Stimulated activated naive B cell treated with anti-CD40 and anti-IgM and Interleukin-4, amounts not matched to agents 10 μg/mL and 1 μg/mL and 100 μg/mL, for 72 hours (primary cell): ENCODE measurements around the gene RNF141.

ENCODE experiments used
- ATAC-seq, 2 donors: fragments of 150-1000 bp; cut with Tn5 transposase; replicated peaks; 2 replicates each; pipeline ENCODE4 v1.10.0; 2021; ENCODE audit warnings: moderate library complexity in 1 of 2
- DNase-seq: peaks from one replicate; pipeline ENCODE4 v3.0.0; 2021
- H3K27ac Mint-ChIP-seq: one replicate; pipeline ENCODE4 v1.8.0; 2022; ENCODE audit warnings: mild to moderate bottlenecking, mixed read lengths
- H3K27me3 Mint-ChIP-seq, 2 donors: one replicate each; pipeline ENCODE4 v1.8.0; 2022; ENCODE audit warnings: mixed read lengths in 2 of 2
- H3K36me3 Mint-ChIP-seq, 2 donors: one replicate each; pipeline ENCODE4 v1.8.0; 2022; ENCODE audit warnings: mixed read lengths in 2 of 2, mild to moderate bottlenecking in 1 of 2
- H3K4me1 Mint-ChIP-seq, 2 donors: one replicate each; pipeline ENCODE4 v1.8.0; 2022; ENCODE audit warnings: mixed read lengths in 2 of 2, mild to moderate bottlenecking in 1 of 2
- H3K4me3 Mint-ChIP-seq, 2 donors: one replicate each; pipeline ENCODE4 v1.8.0; 2022; ENCODE audit warnings: mild to moderate bottlenecking in 2 of 2, mixed read lengths in 2 of 2, moderate library complexity in 1 of 2
- H3K9me3 Mint-ChIP-seq, 2 donors: one replicate each; pipeline ENCODE4 v1.8.0; 2022; ENCODE audit warnings: mixed read lengths in 2 of 2, mild to moderate bottlenecking in 1 of 2

The RNF141 gene

DNA sequence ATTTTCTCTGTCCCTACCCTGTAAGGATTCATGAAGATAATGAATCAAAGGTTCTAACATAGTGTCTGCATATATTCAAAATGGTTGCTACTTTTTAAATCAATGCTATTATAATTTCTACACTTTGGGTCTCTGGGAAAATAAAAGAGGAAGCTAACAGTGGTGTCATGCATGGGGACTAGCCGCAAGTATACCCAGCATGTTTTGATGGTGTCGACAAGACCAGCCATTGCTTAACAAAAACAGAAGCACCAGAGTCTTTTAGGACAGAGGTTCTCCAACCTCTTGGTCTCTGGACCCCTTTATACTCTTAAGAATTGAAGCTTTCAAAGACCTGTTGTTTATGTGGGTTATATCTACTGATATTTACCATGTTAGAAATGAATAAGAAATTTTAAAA is 37.8 kb downstream of the RNF141 start:
- Mint-ChIP-seq H3K9me3 (no peaks in the 10 kb centered on the region), H3K27me3 (no peaks in the 10 kb centered on the region), H3K27ac (peak overlapping the region; percentile 78), H3K4me3 (no peak overlapping the region), H3K36me3 (peaks cover 54 to 60% of the 10 kb centered on the region in 2 donors), H3K4me1 (peaks cover 16 to 22% of the 10 kb centered on the region in 2 donors)
- no peak for DNase-seq
- ATAC-seq = peak; percentile 85 to 86

DNA sequence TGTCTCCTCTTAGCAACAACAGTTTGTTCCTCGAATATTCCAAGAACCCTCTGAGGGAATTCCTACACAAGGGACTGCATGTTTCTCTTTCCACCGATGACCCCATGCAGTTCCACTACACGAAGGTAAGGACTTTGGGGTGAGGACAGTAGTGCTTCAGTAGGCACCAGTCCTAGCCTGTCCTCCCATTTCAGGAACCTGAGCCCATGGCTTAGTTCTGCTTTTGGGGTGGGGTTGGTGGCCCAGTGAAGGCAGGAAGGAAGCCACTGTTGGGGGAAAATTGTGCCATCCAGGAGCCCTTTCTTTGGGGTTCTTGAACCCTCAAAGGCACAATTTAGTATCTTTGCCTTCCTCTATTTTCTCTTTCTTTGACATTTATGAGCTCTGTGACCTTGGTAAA is 38.2 kb downstream of the RNF141 start:
- H3K27me3 Mint-ChIP-seq = no peaks in the 10 kb centered on the region
- H3K4me1 Mint-ChIP-seq = peaks cover 16 to 26% of the 10 kb centered on the region in 2 donors
- H3K36me3 Mint-ChIP-seq = peaks cover 59 to 64% of the 10 kb centered on the region in 2 donors
- H3K9me3 Mint-ChIP-seq = no peaks in the 10 kb centered on the region
- no peak overlapping the region for H3K4me3 Mint-ChIP-seq
- ATAC-seq (peak; percentile 64 to 73), DNase-seq (no peak)
- H3K27ac Mint-ChIP-seq = peak overlapping the region; percentile 78

GRCh38 chr11:10502065-10502680 is 38.8 kb downstream of the RNF141 start:
- no peaks in the 10 kb centered on the region for H3K9me3 Mint-ChIP-seq
- H3K27ac Mint-ChIP-seq = peak overlapping the region; percentile 78
- peaks cover 16 to 26% of the 10 kb centered on the region in 2 donors for H3K4me1 Mint-ChIP-seq
- DNase-seq (no peak), ATAC-seq (no peak)
- H3K27me3 Mint-ChIP-seq = no peaks in the 10 kb centered on the region
- peaks cover 65 to 70% of the 10 kb centered on the region in 2 donors for H3K36me3 Mint-ChIP-seq
- no peak overlapping the region for H3K4me3 Mint-ChIP-seq

DNA sequence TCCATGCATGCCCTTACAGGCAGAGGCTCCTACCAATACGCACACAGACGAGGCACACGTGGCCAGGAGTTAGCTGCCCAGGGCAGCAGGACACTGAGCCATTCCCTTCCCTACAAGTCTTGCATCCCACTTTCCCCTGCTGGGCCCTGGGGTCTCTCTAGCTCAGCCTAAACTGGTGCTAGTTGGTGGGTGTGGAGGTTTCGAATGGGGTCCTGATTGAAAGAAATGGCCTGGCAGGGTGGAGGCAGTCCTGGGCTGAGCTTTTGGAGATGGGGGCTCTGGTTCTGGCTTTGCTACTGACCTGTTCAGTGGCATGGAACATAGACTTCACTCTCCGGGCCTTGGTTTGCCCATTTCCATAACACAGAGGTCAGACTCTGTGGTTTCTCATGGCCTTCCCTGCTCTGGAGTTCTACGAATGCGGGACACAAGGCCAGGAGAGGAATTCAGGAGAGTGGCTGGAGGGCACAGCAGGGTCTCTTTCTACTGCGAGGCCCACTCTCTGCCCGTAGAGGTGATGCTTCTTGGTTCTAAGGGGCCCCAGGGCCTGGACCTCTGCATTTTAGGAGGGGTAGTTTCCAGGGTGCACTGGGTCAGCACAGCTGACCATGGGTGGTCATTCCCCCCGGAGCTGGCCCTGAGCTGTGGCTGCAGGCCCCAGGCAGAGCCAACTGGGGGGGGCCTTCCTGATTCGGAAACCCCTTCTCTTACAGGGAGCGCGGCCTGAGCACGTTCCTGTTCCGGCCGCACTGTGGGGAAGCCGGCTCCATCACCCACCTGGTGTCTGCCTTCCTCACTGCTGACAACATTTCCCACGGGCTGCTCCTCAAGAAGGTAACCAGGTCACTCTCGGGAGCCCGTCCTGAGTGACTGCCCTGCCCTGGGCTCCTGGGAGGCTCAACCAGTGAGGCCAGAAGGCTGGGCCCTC is 40.0 kb downstream of the RNF141 start:
- ATAC-seq = no peak

DNA sequence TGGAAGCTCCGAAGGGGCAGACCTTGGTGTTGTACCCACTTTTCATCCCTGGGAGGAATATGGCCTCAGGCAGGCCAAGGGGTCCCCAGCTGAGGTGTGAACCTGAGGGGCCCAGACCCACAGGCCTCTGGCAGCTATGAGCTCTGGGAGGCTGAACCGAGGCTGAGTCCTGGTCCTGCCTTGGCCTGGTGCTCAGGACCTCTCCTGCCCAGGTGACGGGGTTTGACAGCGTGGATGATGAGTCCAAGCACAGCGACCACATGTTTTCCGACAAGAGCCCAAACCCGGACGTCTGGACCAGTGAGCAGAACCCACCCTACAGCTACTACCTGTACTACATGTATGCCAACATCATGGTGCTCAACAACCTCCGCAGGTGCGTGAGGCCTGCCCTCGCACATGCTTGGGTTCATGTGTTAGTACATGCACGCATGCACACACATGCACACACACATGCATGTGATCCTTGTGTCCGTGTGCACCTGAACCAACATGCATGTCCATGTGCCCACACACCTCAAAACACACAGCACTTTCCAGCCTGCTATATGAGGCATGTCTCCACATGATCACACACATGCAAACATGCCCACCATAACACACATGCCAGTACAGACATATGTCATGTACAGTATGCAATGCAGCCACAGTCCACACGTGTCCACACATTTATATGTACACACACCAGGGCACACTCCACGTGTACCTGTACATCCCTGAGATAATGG is 40.9 kb downstream of the RNF141 start:
- Mint-ChIP-seq H3K27ac (no peak overlapping the region), H3K4me3 (no peak overlapping the region), H3K36me3 (peaks cover 65 to 80% of the 10 kb centered on the region in 2 donors), H3K4me1 (peaks cover 16 to 26% of the 10 kb centered on the region in 2 donors), H3K27me3 (no peaks in the 10 kb centered on the region), H3K9me3 (no peaks in the 10 kb centered on the region)
- ATAC-seq (no peak), DNase-seq (no peak)

More for the DNA sequence above, 40.0 kb downstream of the RNF141 start:
- H3K9me3 Mint-ChIP-seq = no peaks in the 10 kb centered on the region
- no peaks in the 10 kb centered on the region for H3K27me3 Mint-ChIP-seq
- H3K4me1 Mint-ChIP-seq = peaks cover 16 to 26% of the 10 kb centered on the region in 2 donors
- no peak for DNase-seq
- no peak overlapping the region for H3K4me3 Mint-ChIP-seq
- H3K36me3 Mint-ChIP-seq = peaks cover 72 to 79% of the 10 kb centered on the region in 2 donors
- H3K27ac Mint-ChIP-seq = peak overlapping the region; percentile 33

- Mint-ChIP-seq H3K27ac (no peak overlapping the region), H3K9me3 (no peaks in the 10 kb centered on the region), H3K27me3 (no peaks in the 10 kb centered on the region), H3K4me1 (peaks cover 16 to 26% of the 10 kb centered on the region in 2 donors), H3K36me3 (peaks cover 61 to 80% of the 10 kb centered on the region in 2 donors), H3K4me3 (no peak overlapping the region)
- ATAC-seq (no peak), DNase-seq (no peak)
Observed at GRCh38 chr11:10499452-10499851, 41.5 kb downstream of the RNF141 start.

GRCh38 chr11:10498426-10499250 is 42.3 kb downstream of the RNF141 start:
- Mint-ChIP-seq H3K9me3 (no peaks in the 10 kb centered on the region), H3K36me3 (peaks cover 56 to 78% of the 10 kb centered on the region in 2 donors), H3K4me3 (no peak overlapping the region), H3K4me1 (peaks cover 12 to 19% of the 10 kb centered on the region in 2 donors), H3K27me3 (no peaks in the 10 kb centered on the region), H3K27ac (no peak overlapping the region)
- DNase-seq (no peak), ATAC-seq (no peak)

DNA sequence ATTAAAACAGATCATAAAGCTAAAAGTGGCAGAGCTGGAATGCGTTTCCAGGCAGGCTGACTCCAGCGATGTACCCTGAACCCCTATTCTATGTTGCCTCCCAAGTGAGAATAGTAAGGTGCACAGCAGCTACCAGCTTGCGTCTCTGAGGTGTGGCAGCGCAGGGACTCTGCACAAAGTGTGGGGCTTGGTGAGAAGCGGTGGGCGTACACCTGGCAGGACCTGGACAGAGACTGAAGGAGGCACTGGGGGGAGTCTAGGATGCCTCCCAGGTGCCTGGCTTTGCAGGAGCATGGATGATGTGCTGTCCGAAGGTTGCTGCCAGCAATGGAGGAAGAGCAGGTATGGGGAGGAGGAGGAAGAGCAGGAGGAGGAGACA is 43.0 kb downstream of the RNF141 start:
- no peak for ATAC-seq
- H3K4me1 Mint-ChIP-seq = peaks cover 11 to 19% of the 10 kb centered on the region in 2 donors
- no peak for DNase-seq
- H3K36me3 Mint-ChIP-seq = peaks cover 61 to 81% of the 10 kb centered on the region in 2 donors
- H3K9me3 Mint-ChIP-seq = no peaks in the 10 kb centered on the region
- no peaks in the 10 kb centered on the region for H3K27me3 Mint-ChIP-seq
- H3K27ac Mint-ChIP-seq = no peak overlapping the region
- H3K4me3 Mint-ChIP-seq = no peak overlapping the region

DNA sequence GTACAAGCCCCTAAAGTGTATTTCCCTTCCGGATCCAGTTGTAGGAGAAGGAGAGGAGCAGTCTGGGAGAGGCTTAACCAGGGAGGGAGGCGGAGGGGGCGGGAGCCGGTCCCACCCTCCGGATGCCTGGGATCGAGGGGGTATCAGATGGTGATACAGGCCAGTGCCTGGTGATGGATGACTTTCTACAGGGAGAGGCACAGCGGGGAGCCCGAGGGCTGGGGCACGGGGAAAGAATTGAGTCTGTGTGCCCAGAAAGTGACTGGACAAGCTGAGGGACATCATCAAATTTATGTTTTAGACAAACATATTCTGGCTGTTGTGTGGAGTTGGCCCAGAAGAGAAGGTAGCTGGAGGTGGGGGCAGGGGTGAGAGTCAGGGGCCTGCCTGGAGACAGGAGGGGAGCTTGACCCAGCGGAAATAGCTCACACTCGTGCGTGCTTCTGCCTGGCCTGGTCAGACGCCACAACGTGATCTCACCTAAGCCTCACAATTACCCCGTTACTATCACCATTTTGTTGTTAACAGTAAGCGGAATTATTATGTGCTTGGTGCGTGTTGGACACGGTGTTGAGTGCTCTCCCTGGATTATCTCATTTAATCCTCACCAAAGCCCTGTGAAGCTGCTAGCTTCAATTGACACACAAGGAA is 43.5 kb downstream of the RNF141 start:
- Mint-ChIP-seq H3K36me3 (peaks cover 61 to 81% of the 10 kb centered on the region in 2 donors), H3K27ac (peak overlapping the region; percentile 87), H3K27me3 (no peaks in the 10 kb centered on the region), H3K9me3 (no peaks in the 10 kb centered on the region), H3K4me3 (no peak overlapping the region), H3K4me1 (peaks cover 12 to 19% of the 10 kb centered on the region in 2 donors)
- DNase-seq (no peak), ATAC-seq (no peak)

DNA sequence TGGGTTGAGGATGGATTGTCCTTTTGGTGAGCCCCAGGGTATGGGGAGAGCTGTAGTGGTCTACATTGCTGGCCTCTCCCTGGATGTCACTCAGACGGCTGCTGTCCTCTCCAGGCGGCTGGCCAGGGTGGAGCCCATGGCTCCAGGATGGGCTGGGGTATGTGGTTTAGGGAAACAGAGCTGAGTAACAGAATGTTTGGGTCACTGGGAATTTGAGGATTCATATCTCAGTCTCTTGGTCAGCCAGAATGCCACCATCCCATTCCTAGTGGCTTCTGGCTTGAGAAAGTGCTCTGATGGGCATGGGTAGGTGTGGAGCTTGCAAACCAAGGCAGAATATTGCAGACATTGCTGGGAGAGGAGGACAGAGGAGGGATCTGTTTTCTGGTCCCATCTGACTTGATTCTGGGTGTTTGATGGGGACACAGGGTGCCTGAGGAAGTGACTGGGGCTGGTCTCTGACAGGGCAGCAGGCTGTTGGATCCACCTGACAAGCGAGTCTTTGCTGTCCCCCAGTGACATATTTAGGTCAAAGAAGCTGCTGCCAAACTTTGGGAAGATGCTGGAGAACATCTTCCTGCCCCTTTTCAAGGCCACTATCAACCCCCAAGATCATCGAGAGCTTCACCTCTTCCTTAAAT is 44.6 kb downstream of the RNF141 start:
- Mint-ChIP-seq H3K4me1 (peaks cover 7 to 20% of the 10 kb centered on the region in 2 donors), H3K9me3 (no peaks in the 10 kb centered on the region), H3K27ac (peak overlapping the region; percentile 75), H3K4me3 (no peak overlapping the region), H3K36me3 (peaks cover 63 to 83% of the 10 kb centered on the region in 2 donors), H3K27me3 (no peaks in the 10 kb centered on the region)
- ATAC-seq (no peak), DNase-seq (no peak)

DNA sequence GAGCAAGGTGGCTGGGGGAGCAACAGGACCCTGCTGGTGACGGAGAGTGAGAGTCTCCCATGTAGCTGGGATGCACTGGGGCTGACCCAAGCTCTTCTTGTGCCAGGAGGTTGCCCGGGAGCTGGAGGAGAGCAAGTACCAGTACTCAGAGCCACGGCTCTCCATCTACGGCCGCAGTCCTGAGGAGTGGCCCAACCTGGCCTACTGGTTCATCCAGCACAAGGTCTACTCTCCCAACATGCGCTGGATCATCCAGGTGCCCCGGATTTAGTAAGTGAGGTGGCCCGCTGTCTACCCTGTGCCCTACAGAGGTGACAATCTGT is 45.6 kb downstream of the RNF141 start:
- DNase-seq (no peak), ATAC-seq (no peak)
- Mint-ChIP-seq H3K9me3 (no peaks in the 10 kb centered on the region), H3K4me3 (no peak overlapping the region), H3K27ac (no peak overlapping the region), H3K4me1 (peaks cover 14 to 27% of the 10 kb centered on the region in 2 donors), H3K36me3 (peaks cover 66 to 86% of the 10 kb centered on the region in 2 donors), H3K27me3 (no peaks in the 10 kb centered on the region)

DNA sequence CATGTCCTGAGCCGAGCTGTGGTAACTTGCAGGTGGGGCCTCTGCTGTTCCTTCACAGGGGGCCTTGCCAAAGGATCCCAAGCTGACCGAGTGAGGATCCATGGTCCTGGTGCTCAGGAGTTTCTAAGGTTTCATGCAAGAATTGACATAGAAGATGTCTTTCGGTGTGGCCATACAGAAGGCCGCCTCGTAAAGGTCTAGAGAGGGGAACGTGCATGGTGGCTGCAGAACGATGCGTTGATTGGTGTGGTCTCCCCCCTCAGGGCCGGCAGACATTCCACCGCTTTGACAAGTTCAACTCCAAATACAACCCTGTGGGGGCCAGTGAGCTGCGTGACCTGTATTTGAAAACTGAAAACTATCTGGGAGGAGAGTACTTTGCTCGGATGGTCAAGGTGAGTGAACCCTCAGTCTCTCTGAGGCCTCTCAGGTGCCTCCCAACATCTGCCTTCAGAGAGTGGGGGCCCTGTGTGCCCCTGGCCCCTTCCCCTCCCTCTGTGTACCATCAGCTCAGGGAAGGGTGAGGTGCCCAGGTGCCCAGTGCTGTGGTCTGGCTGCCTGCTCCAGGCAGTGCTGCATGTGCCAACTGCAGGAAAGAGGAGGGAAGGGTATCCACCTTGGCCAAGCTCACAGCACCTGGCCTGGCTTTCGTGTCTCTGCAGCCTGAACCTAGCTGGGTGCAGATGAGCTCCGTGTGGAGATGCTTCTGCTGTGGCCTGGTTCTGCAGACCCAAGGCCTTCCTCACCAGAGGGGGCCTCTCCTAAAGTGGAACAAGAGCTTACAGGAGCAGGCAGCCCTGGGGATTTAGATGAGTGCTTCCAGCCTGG is 46.1 kb downstream of the RNF141 start:
- peaks cover 20 to 33% of the 10 kb centered on the region in 2 donors for H3K4me1 Mint-ChIP-seq
- H3K27me3 Mint-ChIP-seq = no peaks in the 10 kb centered on the region
- peaks cover 1 to 5% of the 10 kb centered on the region in 2 donors for H3K9me3 Mint-ChIP-seq
- ATAC-seq (no peak), DNase-seq (no peak)
- peak overlapping the region; percentile 68 for H3K27ac Mint-ChIP-seq
- no peak overlapping the region for H3K4me3 Mint-ChIP-seq
- peaks cover 65 to 86% of the 10 kb centered on the region in 2 donors for H3K36me3 Mint-ChIP-seq
